Measurements from ENCODE around the gene MXD4. TPM values are rescaled to one million over a fixed set of nuclear protein-coding genes. Genes with fewer than 3 reads are reported as not detected.

The MXD4 gene
- total RNA-seq, 2 donors from 2014 or later, result 13.9 to 14.5 TPM

- DNase-seq (ENCODE audit: low spot score) (no peak), ATAC-seq (no peak)
- no peaks in the 10 kb centered on the region for H3K27me3 Mint-ChIP-seq
- no peaks in the 10 kb centered on the region for H3K9me3 Mint-ChIP-seq
- peaks cover 12 to 21% of the 10 kb centered on the region in 2 donors for H3K4me1 Mint-ChIP-seq (ENCODE audit: low read depth in 2 of 2)
- no peak overlapping the region for H3K4me3 Mint-ChIP-seq
- H3K36me3 Mint-ChIP-seq, result no peaks in the 10 kb centered on the region
- peak overlapping the region; percentile 36 to 69 for H3K27ac Mint-ChIP-seq
Observed at GRCh38 chr4:2298532-2298991, 36.7 kb upstream of the MXD4 start.

- DNase-seq (ENCODE audit: low spot score) (peak; percentile 23), ATAC-seq (no peak)
- Mint-ChIP-seq H3K4me3 (no peak overlapping the region), H3K4me1 (ENCODE audit: low read depth in 2 of 2) (peaks cover 12 to 21% of the 10 kb centered on the region in 2 donors), H3K27ac (peak overlapping the region in 1 of 2 donors; percentile 8), H3K36me3 (no peaks in the 10 kb centered on the region), H3K9me3 (no peaks in the 10 kb centered on the region), H3K27me3 (no peaks in the 10 kb centered on the region)
Observed at GRCh38 chr4:2297606-2298531, 36.0 kb upstream of the MXD4 start.

GRCh38 chr4:2296631-2297601 lies 35.0 kb upstream of the MXD4 start:
- no peaks in the 10 kb centered on the region for H3K27me3 Mint-ChIP-seq
- DNase-seq (ENCODE audit: low spot score) (peak; percentile 53), ATAC-seq (peak in 1 of 2 donors; percentile 24)
- H3K4me3 Mint-ChIP-seq, result no peak overlapping the region
- peak overlapping the region in 1 of 2 donors; percentile 8 for H3K27ac Mint-ChIP-seq
- no peaks in the 10 kb centered on the region for H3K36me3 Mint-ChIP-seq
- H3K4me1 Mint-ChIP-seq (ENCODE audit: low read depth in 2 of 2), result peaks cover 12 to 23% of the 10 kb centered on the region in 2 donors
- no peaks in the 10 kb centered on the region for H3K9me3 Mint-ChIP-seq

- H3K4me1 Mint-ChIP-seq (ENCODE audit: low read depth in 2 of 2), result peaks cover 14 to 28% of the 10 kb centered on the region in 2 donors
- DNase-seq (ENCODE audit: low spot score) (peak; percentile 57), ATAC-seq (no peak)
- H3K27me3 Mint-ChIP-seq, result no peaks in the 10 kb centered on the region
- H3K4me3 Mint-ChIP-seq, result no peak overlapping the region
- peak overlapping the region in 1 of 2 donors; percentile 15 for H3K27ac Mint-ChIP-seq
- H3K9me3 Mint-ChIP-seq, result no peaks in the 10 kb centered on the region
- H3K36me3 Mint-ChIP-seq, result no peaks in the 10 kb centered on the region
Observed at GRCh38 chr4:2295900-2296442, 34.1 kb upstream of the MXD4 start.

- Mint-ChIP-seq H3K27me3 (no peaks in the 10 kb centered on the region), H3K9me3 (no peaks in the 10 kb centered on the region), H3K27ac (peak overlapping the region in 1 of 2 donors; percentile 15), H3K36me3 (no peaks in the 10 kb centered on the region), H3K4me3 (no peak overlapping the region), H3K4me1 (ENCODE audit: low read depth in 2 of 2) (peaks cover 17 to 31% of the 10 kb centered on the region in 2 donors)
- peak; percentile 49 for DNase-seq (ENCODE audit: low spot score)
- ATAC-seq, result no peak
Observed at GRCh38 chr4:2295500-2295899, 33.6 kb upstream of the MXD4 start.

- H3K27ac Mint-ChIP-seq, result no peak overlapping the region
Observed at GRCh38 chr4:2292646-2293108, 30.8 kb upstream of the MXD4 start.

GRCh38 chr4:2291705-2292645 lies 30.1 kb upstream of the MXD4 start:
- DNase-seq (ENCODE audit: low spot score) (peak; percentile 38), ATAC-seq (no peak)
- Mint-ChIP-seq H3K27ac (no peak overlapping the region), H3K27me3 (no peaks in the 10 kb centered on the region), H3K4me3 (no peak overlapping the region), H3K4me1 (ENCODE audit: low read depth in 2 of 2) (peaks cover 15 to 23% of the 10 kb centered on the region in 2 donors), H3K9me3 (no peaks in the 10 kb centered on the region), H3K36me3 (no peaks in the 10 kb centered on the region)

More at GRCh38 chr4:2292646-2293108, 30.8 kb upstream of the MXD4 start:
- DNase-seq (ENCODE audit: low spot score) (no peak), ATAC-seq (no peak)
- H3K36me3 Mint-ChIP-seq, result no peaks in the 10 kb centered on the region
- no peaks in the 10 kb centered on the region for H3K9me3 Mint-ChIP-seq
- H3K4me1 Mint-ChIP-seq (ENCODE audit: low read depth in 2 of 2), result peaks cover 17 to 25% of the 10 kb centered on the region in 2 donors
- no peaks in the 10 kb centered on the region for H3K27me3 Mint-ChIP-seq
- H3K4me3 Mint-ChIP-seq, result no peak overlapping the region

- Mint-ChIP-seq H3K4me1 (ENCODE audit: low read depth in 2 of 2) (peaks cover 15 to 23% of the 10 kb centered on the region in 2 donors), H3K4me3 (peak overlapping the region; percentile 59), H3K9me3 (no peaks in the 10 kb centered on the region), H3K27ac (peak overlapping the region; percentile 29 to 48), H3K27me3 (no peaks in the 10 kb centered on the region), H3K36me3 (no peaks in the 10 kb centered on the region)
- ATAC-seq (peak; percentile 84 to 86), DNase-seq (ENCODE audit: low spot score) (no peak)
Observed at GRCh38 chr4:2290974-2291704, 29.2 kb upstream of the MXD4 start.

- Mint-ChIP-seq H3K9me3 (no peaks in the 10 kb centered on the region), H3K4me3 (peak overlapping the region; percentile 59), H3K27me3 (no peaks in the 10 kb centered on the region), H3K27ac (peak overlapping the region; percentile 29 to 48), H3K36me3 (no peaks in the 10 kb centered on the region), H3K4me1 (ENCODE audit: low read depth in 2 of 2) (peaks cover 12 to 22% of the 10 kb centered on the region in 2 donors)
- ATAC-seq (peak in 1 of 2 donors; percentile 44), DNase-seq (ENCODE audit: low spot score) (no peak)
Observed at GRCh38 chr4:2290488-2290887, 28.6 kb upstream of the MXD4 start.

- Mint-ChIP-seq H3K27me3 (no peaks in the 10 kb centered on the region), H3K36me3 (no peaks in the 10 kb centered on the region), H3K27ac (peak overlapping the region in 1 of 2 donors; percentile 54), H3K9me3 (no peaks in the 10 kb centered on the region), H3K4me1 (ENCODE audit: low read depth in 2 of 2) (peaks cover 10 to 22% of the 10 kb centered on the region in 2 donors), H3K4me3 (peak overlapping the region; percentile 42)
- no peak for ATAC-seq
- peak; percentile 58 for DNase-seq (ENCODE audit: low spot score)
Observed at GRCh38 chr4:2289955-2290333, 28.0 kb upstream of the MXD4 start.

- Mint-ChIP-seq H3K4me1 (ENCODE audit: low read depth in 2 of 2) (peaks cover 10 to 23% of the 10 kb centered on the region in 2 donors), H3K4me3 (no peak overlapping the region), H3K27ac (peak overlapping the region in 1 of 2 donors; percentile 54), H3K9me3 (no peaks in the 10 kb centered on the region), H3K27me3 (no peaks in the 10 kb centered on the region), H3K36me3 (no peaks in the 10 kb centered on the region)
- ATAC-seq, result no peak
- peak; percentile 59 for DNase-seq (ENCODE audit: low spot score)
Observed at GRCh38 chr4:2289311-2289954, 27.5 kb upstream of the MXD4 start.
